Naive thymus-derived CD4-positive, alpha-beta T cell (primary cell): ENCODE results near the gene POLR2J. TPM values are rescaled to one million over a fixed set of nuclear protein-coding genes. Genes with fewer than 3 reads are reported as not detected.
"Not testable (repeated sequence)": the region's sequence is repeated elsewhere in the genome, so short reads cannot be mapped to it uniquely, and the experiment has no call there.

Experiments used
- ATAC-seq: fragments of 150-1000 bp; cut with Tn5 transposase; 2 replicates; pipeline ENCODE4 v1.10.0; 2021; ENCODE audit warnings: mild to moderate bottlenecking, moderate library complexity
- CTCF ChIA-PET: fragments of 350-600 bp; sonication (Branson Sonifier 250); formaldehyde crosslinking; loops from one replicate; lab custom pipeline; 2021; ENCODE audit warnings: antibody characterized with exemption; lab: Charles Lee
- POLR2A ChIA-PET: fragments of 350-600 bp; sonication (Branson Sonifier 250); formaldehyde crosslinking; loops from one replicate; lab custom pipeline; 2021; ENCODE audit warnings: antibody characterized with exemption, inconsistent platforms; lab: Charles Lee
- DNase-seq, 9 donors: peaks; one replicate each; pipeline versions ENCODE4 v3.0.0 to v3.0.0-alpha.2; 2020 to 2022; ENCODE audit warnings: mixed read lengths in 1 of 9
- H3K27ac ChIP-seq: one replicate; pipeline ENCODE4 v1.7.0; 2013; ENCODE audit warnings: mild to moderate bottlenecking, low read depth, low read length, moderate library complexity
- H3K27me3 ChIP-seq, 2 donors: one replicate each; pipeline ENCODE4 v1.7.0; 2013; ENCODE audit warnings: low read length in 2 of 2, mild to moderate bottlenecking in 2 of 2, moderate library complexity in 2 of 2; ENCODE audit not compliant: control insufficient read depth in 2 of 2, insufficient read depth in 2 of 2
- H3K36me3 ChIP-seq, 3 experiments: 1 replicate in 2 of 3; 2 replicates in 1 of 3; pipeline ENCODE4 v1.7.0; 2013; ENCODE audit warnings: low read length in 3 of 3, mild to moderate bottlenecking in 3 of 3, moderate library complexity in 1 of 3; ENCODE audit not compliant: insufficient read depth in 3 of 3, control insufficient read depth in 2 of 3
- H3K4me1 ChIP-seq, 2 donors: one replicate each; pipeline ENCODE4 v1.7.0; 2013; ENCODE audit warnings: low read length in 2 of 2, mild to moderate bottlenecking in 2 of 2, moderate library complexity in 1 of 2; ENCODE audit not compliant: control insufficient read depth in 2 of 2, insufficient read depth in 2 of 2
- H3K4me3 ChIP-seq: 2 replicates; pipeline ENCODE4 v1.7.0; 2013; ENCODE audit warnings: mild to moderate bottlenecking, low read length
- H3K9me3 ChIP-seq, 3 experiments: 1 replicate in 2 of 3; 2 replicates in 1 of 3; pipeline ENCODE4 v1.7.0; 2013; ENCODE audit warnings: low read length in 3 of 3; ENCODE audit not compliant: control insufficient read depth in 2 of 3
- H3K27ac Mint-ChIP-seq, 9 donors: one replicate each; pipeline ENCODE4 v1.8.0; 2020 to 2022; ENCODE audit warnings: mixed read lengths in 9 of 9, mild to moderate bottlenecking in 8 of 9, moderate library complexity in 5 of 9, inconsistent platforms in 2 of 9
- H3K27me3 Mint-ChIP-seq, 5 donors: one replicate each; pipeline ENCODE4 v1.8.0; 2021 to 2022; ENCODE audit warnings: mixed read lengths in 5 of 5, mild to moderate bottlenecking in 1 of 5
- H3K36me3 Mint-ChIP-seq, 5 donors: one replicate each; pipeline ENCODE4 v1.8.0; 2020 to 2022; ENCODE audit warnings: mixed read lengths in 5 of 5, mild to moderate bottlenecking in 3 of 5, inconsistent platforms in 1 of 5
- H3K4me1 Mint-ChIP-seq, 7 donors: one replicate each; pipeline ENCODE4 v1.8.0; 2020 to 2022; ENCODE audit warnings: mixed read lengths in 7 of 7, mild to moderate bottlenecking in 3 of 7, inconsistent platforms in 1 of 7
- H3K4me3 Mint-ChIP-seq, 10 donors: one replicate each; pipeline ENCODE4 v1.8.0; 2020 to 2022; ENCODE audit warnings: mild to moderate bottlenecking in 10 of 10, mixed read lengths in 10 of 10, moderate library complexity in 6 of 10, inconsistent platforms in 2 of 10
- H3K9me3 Mint-ChIP-seq, 11 donors: one replicate each; pipeline ENCODE4 v1.8.0; 2020 to 2022; ENCODE audit warnings: mixed read lengths in 11 of 11, mild to moderate bottlenecking in 4 of 11, inconsistent platforms in 1 of 11, moderate library complexity in 1 of 11
- intact Hi-C, 2 donors: fragments of 100-400 bp; cut with micrococcal nuclease; formaldehyde crosslinking; loops; one replicate each; pipeline ENCODE4 v1.15.1; 2023
- polyA plus RNA-seq, 2 donors: library from polyadenylated mRNA; unstranded; fragments of 300-500 nt; fragmentation: Illumina TruSeq; gene quantifications; one replicate each; pipeline ENCODE4 v1.2.3, GENCODE V29; 2021
- total RNA-seq, 6 experiments: library from RNA in 5 of 6; stranded (reverse) in 5 of 6; gene quantifications; 1 replicate in 5 of 6; 2 replicates in 1 of 6; pipeline ENCODE4 v1.2.3 and lab custom pipeline; 2021 to 2026

POLR2J gene
- total and polyA plus RNA-seq, 7 experiments from 2014 or later: 36.9 to 109 (median 43.3) TPM

- H3K27ac ChIP-seq, intact Hi-C loops, H3K36me3 Mint-ChIP-seq, H3K4me1 ChIP-seq, H3K36me3 ChIP-seq, H3K4me3 ChIP-seq, H3K4me1 Mint-ChIP-seq, ATAC-seq, H3K27me3 Mint-ChIP-seq, H3K9me3 ChIP-seq, CTCF ChIA-PET, H3K9me3 Mint-ChIP-seq, H3K27ac Mint-ChIP-seq, POLR2A ChIA-PET, H3K4me3 Mint-ChIP-seq, H3K27me3 ChIP-seq: not testable (repeated sequence)
- peak in 1 of 9 donors; percentile 19 for DNase-seq
Measured at GRCh38 chr7:102507410-102508088, 28.8 kb upstream of the POLR2J start.

- H3K27ac Mint-ChIP-seq, H3K4me3 Mint-ChIP-seq, H3K27ac ChIP-seq, POLR2A ChIA-PET, H3K9me3 Mint-ChIP-seq, H3K27me3 ChIP-seq, DNase-seq, H3K4me1 ChIP-seq, CTCF ChIA-PET, H3K36me3 ChIP-seq, H3K4me3 ChIP-seq, intact Hi-C loops, H3K36me3 Mint-ChIP-seq, H3K4me1 Mint-ChIP-seq, H3K27me3 Mint-ChIP-seq, H3K9me3 ChIP-seq: not testable (repeated sequence)
- ATAC-seq: peak; percentile 18
Measured at GRCh38 chr7:102505298-102506185, 26.8 kb upstream of the POLR2J start.

GRCh38 chr7:102503141-102503540 lies 24.4 kb upstream of the POLR2J start:
- H3K9me3 ChIP-seq, H3K4me3 Mint-ChIP-seq, intact Hi-C loops, H3K4me3 ChIP-seq, H3K9me3 Mint-ChIP-seq, CTCF ChIA-PET, H3K27ac Mint-ChIP-seq, H3K36me3 ChIP-seq, H3K27ac ChIP-seq, POLR2A ChIA-PET, DNase-seq, H3K4me1 Mint-ChIP-seq, H3K4me1 ChIP-seq, H3K36me3 Mint-ChIP-seq, H3K27me3 Mint-ChIP-seq, H3K27me3 ChIP-seq: not testable (repeated sequence)
- peak; percentile 12 for ATAC-seq

- H3K4me1 Mint-ChIP-seq, H3K36me3 Mint-ChIP-seq, H3K4me1 ChIP-seq, H3K9me3 ChIP-seq, H3K4me3 Mint-ChIP-seq, H3K36me3 ChIP-seq, intact Hi-C loops, POLR2A ChIA-PET, H3K4me3 ChIP-seq, ATAC-seq, H3K27me3 Mint-ChIP-seq, CTCF ChIA-PET, H3K27ac Mint-ChIP-seq, H3K27ac ChIP-seq, H3K27me3 ChIP-seq, DNase-seq, H3K9me3 Mint-ChIP-seq: not testable (repeated sequence)
Measured at GRCh38 chr7:102498321-102498720, 19.6 kb upstream of the POLR2J start.

- H3K36me3 Mint-ChIP-seq, POLR2A ChIA-PET, H3K27me3 ChIP-seq, ATAC-seq, H3K4me1 ChIP-seq, CTCF ChIA-PET, H3K4me1 Mint-ChIP-seq, H3K36me3 ChIP-seq, H3K27ac Mint-ChIP-seq, H3K27me3 Mint-ChIP-seq, H3K4me3 ChIP-seq, H3K27ac ChIP-seq, H3K4me3 Mint-ChIP-seq, H3K9me3 Mint-ChIP-seq, H3K9me3 ChIP-seq, intact Hi-C loops: not testable (repeated sequence)
- DNase-seq: peak in 1 of 9 donors; percentile 20
Measured at GRCh38 chr7:102497308-102497707, 18.6 kb upstream of the POLR2J start.

- H3K9me3 Mint-ChIP-seq, H3K27ac ChIP-seq, CTCF ChIA-PET, H3K27me3 ChIP-seq, H3K36me3 ChIP-seq, ATAC-seq, DNase-seq, H3K4me1 Mint-ChIP-seq, H3K36me3 Mint-ChIP-seq, H3K9me3 ChIP-seq, H3K4me1 ChIP-seq, H3K4me3 Mint-ChIP-seq, POLR2A ChIA-PET, H3K27ac Mint-ChIP-seq, H3K27me3 Mint-ChIP-seq, intact Hi-C loops, H3K4me3 ChIP-seq: not testable (repeated sequence)
Measured at GRCh38 chr7:102496861-102497260, 18.1 kb upstream of the POLR2J start.
